Limb (tissue), 2 donors: ENCODE measurements around the gene TLR1.
"Not testable (repeated sequence)": the region's sequence is repeated elsewhere in the genome, so short reads cannot be mapped to it uniquely, and the experiment has no call there.

Experiments
- DNase-seq, 2 donors: peaks; one replicate each; pipeline ENCODE4 v3.0.0-alpha.2; 2016; ENCODE audit errors: extremely low spot score in 2 of 2

TLR1 gene

GRCh38 chr4:38777925-38778324 lies 26.7 kb downstream of the TLR1 start:
- DNase-seq, result not testable (repeated sequence)

- no peak for DNase-seq
Measured at GRCh38 chr4:38775326-38775725, 29.3 kb downstream of the TLR1 start.

GRCh38 chr4:38774181-38774955 lies 30.2 kb downstream of the TLR1 start:
- DNase-seq, result no peak

- DNase-seq, result not testable (repeated sequence)
Measured at GRCh38 chr4:38770281-38770680, 34.3 kb downstream of the TLR1 start.

GRCh38 chr4:38769857-38770256 lies 34.7 kb downstream of the TLR1 start:
- no peak for DNase-seq

GRCh38 chr4:38769441-38769840 lies 35.1 kb downstream of the TLR1 start:
- no peak for DNase-seq

GRCh38 chr4:38768968-38769394 lies 35.6 kb downstream of the TLR1 start:
- peak in 1 of 2 donors; percentile 18 for DNase-seq

GRCh38 chr4:38766940-38767339 lies 37.7 kb downstream of the TLR1 start:
- DNase-seq, result not testable (repeated sequence)

- no peak for DNase-seq
Measured at GRCh38 chr4:38765382-38765781, 39.2 kb downstream of the TLR1 start.

- no peak for DNase-seq
Measured at GRCh38 chr4:38764277-38764676, 40.3 kb downstream of the TLR1 start.

- DNase-seq, result no peak
Measured at GRCh38 chr4:38762560-38762959, 42.0 kb downstream of the TLR1 start.

- DNase-seq, result no peak
Measured at GRCh38 chr4:38759790-38760122, 44.8 kb downstream of the TLR1 start.

GRCh38 chr4:38759113-38759789 lies 45.3 kb downstream of the TLR1 start:
- DNase-seq, result peak; percentile 35 to 65

GRCh38 chr4:38757945-38758600 lies 46.5 kb downstream of the TLR1 start:
- no peak for DNase-seq

GRCh38 chr4:38752941-38753806 lies 51.4 kb downstream of the TLR1 start:
- DNase-seq, result peak; percentile 87 to 88

- no peak for DNase-seq
Measured at GRCh38 chr4:38752372-38752940, 52.1 kb downstream of the TLR1 start.

- no peak for DNase-seq
Measured at GRCh38 chr4:38751341-38752010, 53.1 kb downstream of the TLR1 start.

GRCh38 chr4:38749336-38749735 lies 55.3 kb downstream of the TLR1 start:
- DNase-seq, result no peak

- no peak for DNase-seq
Measured at GRCh38 chr4:38747629-38748028, 57.0 kb downstream of the TLR1 start.
